Prostate gland (tissue), 2 donors: ENCODE results near the gene RAB18.
"Not testable (repeated sequence)": the region's sequence is repeated elsewhere in the genome, so short reads cannot be mapped to it uniquely, and the experiment has no call there.

Experiments
- POLR2AphosphoS5 ChIP-seq: sonication (generic); formaldehyde crosslinking; IDR thresholded peaks from one replicate; pipeline ENCODE4 v1.6.1; 2017; ENCODE audit warnings: antibody characterized with exemption
- TF ChIP-seq, protein P1 (sequence below), 4 experiments: fragments of 200-600 bp in 2 of 4; fragments of 450-650 bp in 2 of 4; sonication (generic) in 2 of 4; IDR thresholded peaks; 1 replicate in 3 of 4; 2 replicates in 1 of 4; pipeline ENCODE4 v1.5.1; 2016 to 2019; ENCODE audit warnings: antibody characterized with exemption in 4 of 4, mild to moderate bottlenecking in 2 of 4, moderate library complexity in 2 of 4

DNA sequence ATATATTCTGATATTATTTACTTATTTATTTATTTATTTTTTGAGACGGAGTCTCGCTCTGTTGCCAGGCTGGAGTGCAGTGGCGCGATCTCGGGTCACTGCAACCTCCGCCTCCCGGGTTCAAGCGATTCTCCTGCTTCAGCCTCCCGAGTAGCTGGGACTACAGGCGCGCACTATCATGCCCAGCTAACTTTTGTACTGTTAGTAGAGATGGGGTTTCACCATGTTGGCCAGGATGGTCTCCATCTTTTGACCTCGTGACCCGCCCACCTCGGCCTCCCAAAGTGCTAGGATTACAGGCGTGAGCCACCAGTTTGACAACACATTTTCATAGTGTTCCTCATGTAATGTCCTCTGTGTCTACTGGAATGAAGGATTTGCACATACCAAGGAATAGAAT lies 1.4 kb downstream of the RAB18 start:
- TF ChIP-seq POLR2AphosphoS5: not testable (repeated sequence)
- TF ChIP-seq, protein P1, sequence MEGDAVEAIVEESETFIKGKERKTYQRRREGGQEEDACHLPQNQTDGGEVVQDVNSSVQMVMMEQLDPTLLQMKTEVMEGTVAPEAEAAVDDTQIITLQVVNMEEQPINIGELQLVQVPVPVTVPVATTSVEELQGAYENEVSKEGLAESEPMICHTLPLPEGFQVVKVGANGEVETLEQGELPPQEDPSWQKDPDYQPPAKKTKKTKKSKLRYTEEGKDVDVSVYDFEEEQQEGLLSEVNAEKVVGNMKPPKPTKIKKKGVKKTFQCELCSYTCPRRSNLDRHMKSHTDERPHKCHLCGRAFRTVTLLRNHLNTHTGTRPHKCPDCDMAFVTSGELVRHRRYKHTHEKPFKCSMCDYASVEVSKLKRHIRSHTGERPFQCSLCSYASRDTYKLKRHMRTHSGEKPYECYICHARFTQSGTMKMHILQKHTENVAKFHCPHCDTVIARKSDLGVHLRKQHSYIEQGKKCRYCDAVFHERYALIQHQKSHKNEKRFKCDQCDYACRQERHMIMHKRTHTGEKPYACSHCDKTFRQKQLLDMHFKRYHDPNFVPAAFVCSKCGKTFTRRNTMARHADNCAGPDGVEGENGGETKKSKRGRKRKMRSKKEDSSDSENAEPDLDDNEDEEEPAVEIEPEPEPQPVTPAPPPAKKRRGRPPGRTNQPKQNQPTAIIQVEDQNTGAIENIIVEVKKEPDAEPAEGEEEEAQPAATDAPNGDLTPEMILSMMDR (IDR thresholded peaks at IDR 0.05): not testable (repeated sequence)
